ENCODE measurements around the gene PLCB1.
A peak's percentile ranks its signal among the peaks of the same experiment; 100 is the strongest.

Gene PLCB1

GRCh38 chr20:8855315-8855714 lies 723.2 kb downstream of the PLCB1 start:
- no peak for DNase-seq

- no peak for DNase-seq
Observed at GRCh38 chr20:8856668-8857067, 724.6 kb downstream of the PLCB1 start.

DNA sequence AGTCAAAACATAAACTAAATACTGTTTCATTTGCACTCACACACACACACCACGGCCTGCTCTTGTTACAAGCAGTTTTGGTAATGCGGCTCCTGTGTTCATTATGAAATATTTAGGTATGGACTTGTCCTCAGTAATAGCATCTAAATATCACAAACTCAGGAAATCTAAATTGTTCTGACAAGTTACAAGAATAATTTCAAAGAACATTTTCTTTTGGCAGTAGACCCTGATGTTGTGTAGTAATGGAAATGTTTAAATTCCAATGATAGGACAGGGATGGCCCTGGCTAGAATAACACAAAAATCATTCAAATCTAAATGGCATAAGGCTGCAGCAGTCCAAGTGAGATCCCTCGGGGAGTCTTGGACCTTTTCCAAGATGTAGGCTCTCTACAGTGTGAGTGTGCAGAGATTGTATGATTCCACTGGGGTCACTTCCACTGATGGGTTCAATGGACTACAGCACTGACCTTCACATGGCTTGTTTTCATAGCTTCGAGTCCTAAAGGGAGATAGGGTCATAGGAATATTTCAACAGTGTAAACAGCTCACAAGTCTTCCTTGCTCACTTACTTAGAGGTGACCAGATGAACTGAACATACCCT lies 726.2 kb downstream of the PLCB1 start:
- no peak for DNase-seq

DNA sequence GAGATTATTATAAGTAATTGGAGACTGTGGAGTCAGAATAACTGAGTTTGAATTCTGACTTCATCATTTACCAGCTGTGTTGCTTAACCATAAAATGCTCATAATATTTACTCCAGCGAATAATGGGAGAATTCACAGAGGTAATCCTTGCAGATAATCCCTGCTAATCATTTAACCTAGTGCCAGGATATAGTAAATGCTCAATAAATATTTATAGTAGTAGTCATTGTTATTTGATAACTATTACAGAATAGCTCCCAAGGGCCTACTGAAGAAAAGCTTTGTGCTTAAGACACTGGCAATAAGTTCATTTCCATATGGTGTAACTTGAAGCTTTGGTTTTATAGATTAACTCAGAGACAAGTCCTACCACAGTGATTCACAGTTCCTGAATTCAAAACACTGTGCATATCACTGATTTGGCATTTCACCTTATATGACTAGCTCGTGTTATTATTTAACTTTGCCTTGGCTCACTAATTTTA lies 728.0 kb downstream of the PLCB1 start:
- no peak for DNase-seq

DNA sequence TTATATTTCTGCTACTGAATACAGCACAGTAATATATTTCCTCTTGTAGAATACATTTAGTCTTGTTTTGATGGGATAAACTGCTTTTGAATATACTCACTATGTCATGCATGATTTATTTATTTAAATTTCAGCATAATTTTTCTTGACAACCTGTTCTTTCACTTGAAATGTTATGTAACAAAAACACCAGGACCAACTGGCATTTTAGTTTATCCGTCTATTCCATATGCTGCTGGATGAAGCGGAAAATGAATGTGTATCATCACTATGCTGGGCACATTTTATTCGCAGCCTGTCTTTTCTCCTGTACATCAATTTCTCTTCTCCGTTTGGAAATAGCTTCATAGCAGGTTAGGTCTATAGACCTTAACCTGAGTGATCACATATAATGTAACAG lies 730.0 kb downstream of the PLCB1 start:
- no peak for DNase-seq

DNA sequence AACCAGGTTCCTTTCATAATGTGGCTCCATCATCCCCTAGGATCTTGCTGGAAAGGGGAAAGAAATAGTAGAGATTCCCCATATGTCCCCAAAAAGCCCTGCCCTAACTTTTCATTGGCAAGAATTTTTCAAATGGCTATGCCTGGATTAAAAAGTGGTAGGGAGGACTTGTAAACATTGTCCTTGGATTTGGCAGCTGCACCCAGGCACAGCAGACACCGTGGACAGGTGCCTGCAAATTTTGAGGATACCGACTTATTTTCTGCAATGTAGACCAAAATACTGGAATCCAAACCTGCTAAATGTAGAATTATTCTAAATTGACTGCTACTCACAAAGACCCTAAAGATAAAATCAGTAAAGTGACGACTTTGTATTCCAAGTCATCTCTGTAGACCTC lies 733.6 kb downstream of the PLCB1 start:
- DNase-seq = no peak

DNA sequence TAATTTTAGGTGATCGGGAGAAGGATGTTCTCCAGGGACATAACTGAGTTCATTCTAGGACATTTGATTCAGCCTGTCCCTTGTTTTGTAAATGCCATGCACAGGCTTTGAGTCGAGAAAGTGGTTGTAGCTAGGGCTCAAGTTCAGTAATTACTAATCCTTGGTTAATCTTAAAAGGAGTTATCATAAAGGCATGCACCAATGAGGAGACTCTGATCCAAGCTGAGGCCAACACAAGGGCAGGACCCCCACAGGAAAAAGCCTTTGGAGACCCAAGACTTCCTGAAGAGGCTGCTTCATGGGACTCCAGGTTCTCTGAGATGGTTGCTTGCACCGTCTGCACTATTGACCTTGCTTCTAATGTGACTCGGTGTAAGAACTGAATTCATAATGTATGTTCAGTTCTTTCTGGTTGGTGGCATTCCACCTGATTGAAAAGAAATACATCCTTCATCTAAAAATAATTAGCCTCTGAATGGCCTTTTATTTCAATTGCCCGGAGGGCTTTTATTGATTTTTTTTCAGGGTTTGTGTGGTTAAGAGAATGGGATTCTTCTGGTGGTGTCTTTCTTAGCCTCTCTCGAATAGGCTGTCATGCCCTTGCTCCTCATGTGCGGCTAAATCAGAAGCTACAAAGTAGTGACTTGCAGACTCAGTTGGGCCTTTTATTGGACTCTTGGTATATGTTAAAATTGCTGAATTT lies 735.1 kb downstream of the PLCB1 start:
- DNase-seq = no peak

- no peak for DNase-seq
Observed at GRCh38 chr20:8870652-8871051, 738.6 kb downstream of the PLCB1 start.

- DNase-seq = no peak
Observed at GRCh38 chr20:8874437-8874836, 742.4 kb downstream of the PLCB1 start.

DNA sequence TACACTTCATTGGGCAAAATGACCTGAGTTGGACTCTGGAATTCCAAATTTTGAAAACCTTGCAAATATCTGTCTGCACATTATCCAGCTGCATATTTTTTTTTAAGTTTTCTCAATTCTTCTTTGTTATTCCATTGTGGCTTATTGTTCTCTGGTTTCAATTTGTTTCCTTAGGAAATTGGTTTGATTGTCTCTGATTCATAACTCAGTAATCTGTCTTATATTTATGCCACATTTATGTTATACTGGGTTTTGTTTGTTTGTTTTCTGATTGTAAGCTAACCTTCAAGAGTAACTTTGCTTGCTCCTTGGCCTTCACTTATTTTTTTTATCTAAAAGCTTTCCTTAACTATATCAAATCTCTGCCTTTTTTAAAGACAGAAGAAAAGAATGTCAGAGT lies 743.5 kb downstream of the PLCB1 start:
- no peak for DNase-seq

GRCh38 chr20:8876366-8876765 lies 744.3 kb downstream of the PLCB1 start:
- no peak for DNase-seq

DNA sequence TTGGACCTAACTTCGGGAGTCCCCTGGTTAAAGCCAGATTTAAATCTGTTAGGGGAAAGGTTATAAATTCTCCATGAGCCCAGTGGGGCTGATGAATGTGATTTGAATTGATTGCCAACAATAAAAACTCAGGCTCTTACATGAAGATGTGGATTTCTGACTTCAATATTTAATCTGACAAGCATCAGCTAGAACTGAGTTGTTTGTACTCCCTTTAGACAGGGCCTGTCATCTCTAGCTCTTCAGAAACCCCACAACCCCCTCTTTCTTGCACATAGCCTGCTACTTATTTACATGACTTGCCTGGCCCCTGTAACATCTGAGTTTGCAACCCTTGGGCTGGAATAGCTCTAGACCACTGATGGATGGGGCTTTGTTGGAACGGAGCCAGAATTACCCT lies 745.2 kb downstream of the PLCB1 start:
- no peak for DNase-seq

GRCh38 chr20:8879669-8880068 lies 747.6 kb downstream of the PLCB1 start:
- DNase-seq = no peak

DNA sequence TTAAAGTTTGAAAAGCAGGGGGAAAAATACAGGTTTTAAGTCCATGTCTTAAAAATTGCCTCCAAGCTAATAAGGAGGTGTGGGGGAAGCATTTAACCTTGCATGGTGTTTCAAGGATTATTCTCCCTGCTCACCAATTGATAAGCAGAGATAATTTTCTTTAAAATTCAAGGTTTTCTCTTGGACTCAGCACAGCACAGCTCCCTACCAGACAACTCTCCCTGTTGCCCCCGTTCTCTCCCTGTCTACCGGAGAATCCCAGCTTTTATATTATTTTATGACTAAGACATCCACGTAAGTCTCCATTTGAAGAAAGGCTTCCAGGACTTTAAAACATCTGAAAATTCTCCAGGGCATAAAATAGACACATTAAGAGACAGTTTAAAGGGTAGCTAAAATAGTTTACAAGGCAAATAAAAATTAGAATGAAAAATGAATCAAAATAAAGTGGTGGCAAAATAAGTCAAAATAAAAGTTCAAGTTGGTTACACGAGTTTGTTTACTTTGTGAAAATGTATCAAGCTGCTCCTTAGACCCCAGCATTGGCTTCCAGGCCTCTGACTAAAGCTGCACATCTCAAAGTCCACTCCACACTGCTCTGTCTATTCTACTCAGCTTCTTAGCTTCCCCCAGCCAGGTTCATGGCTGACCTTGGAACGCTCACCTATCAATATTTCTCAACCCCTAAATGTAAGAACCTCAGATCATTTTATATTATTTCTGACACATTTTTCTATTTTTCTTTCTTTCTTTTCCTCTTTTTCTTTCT lies 748.2 kb downstream of the PLCB1 start:
- no peak for DNase-seq

GRCh38 chr20:8891039-8891438 lies 759.0 kb downstream of the PLCB1 start:
- DNase-seq = no peak

- DNase-seq = no peak
Observed at GRCh38 chr20:8895472-8895871, 763.4 kb downstream of the PLCB1 start.

DNA sequence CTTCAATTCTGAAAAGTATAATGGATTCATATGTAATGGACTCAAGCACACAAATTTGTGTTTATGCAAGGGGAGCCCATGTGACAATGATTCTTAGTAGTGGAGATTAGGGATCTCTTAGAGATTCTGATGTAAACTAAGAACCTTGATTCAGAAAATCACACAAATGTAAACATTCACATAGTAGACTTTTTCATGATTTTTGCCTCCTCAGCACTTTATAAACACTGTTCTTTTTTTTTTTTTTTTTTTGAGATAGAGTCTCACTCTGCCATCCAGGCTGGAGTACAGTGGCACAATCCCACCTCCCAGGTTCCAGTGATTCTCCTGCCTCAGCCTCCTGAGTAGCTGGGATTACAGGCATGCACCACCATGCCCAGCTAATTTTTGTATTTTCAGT lies 766.8 kb downstream of the PLCB1 start:
- DNase-seq = no peak

DNA sequence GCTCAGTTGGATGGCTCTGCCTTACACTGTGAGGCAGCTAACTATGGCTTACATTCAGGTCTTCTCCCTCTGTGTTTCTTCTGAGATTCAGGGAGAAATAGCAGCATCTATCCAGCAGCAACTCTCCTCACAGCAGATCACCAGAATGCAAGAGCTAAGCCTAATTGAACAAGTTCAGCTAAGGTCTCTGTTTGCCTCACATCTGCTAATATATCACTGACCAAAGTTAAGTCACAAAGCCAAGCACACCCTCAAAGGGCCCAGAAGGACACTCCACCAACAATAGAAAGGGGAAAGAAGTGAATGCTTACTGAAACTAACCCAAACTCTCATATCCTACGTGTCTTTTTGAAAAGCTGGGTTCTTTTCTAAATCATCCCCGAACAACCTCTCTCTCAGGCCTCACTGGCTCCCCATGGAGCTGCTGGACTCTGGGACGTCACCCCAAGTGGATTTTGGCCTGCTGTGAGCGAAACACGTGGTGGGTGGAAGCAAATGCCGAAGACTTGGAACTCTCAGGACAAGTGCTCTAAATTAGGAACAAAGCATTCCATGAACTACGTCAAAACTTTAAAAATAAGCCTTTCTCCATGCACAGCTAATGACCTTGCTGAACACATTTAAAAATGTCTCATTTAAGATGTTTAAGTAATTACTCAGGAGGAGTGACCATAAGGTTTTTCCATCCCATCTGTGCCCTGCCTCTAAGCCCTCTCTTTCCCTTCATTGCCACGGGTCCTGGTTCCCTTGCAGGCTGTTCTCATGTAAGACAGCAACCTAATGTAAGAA lies 769.4 kb downstream of the PLCB1 start:
- no peak for DNase-seq

DNA sequence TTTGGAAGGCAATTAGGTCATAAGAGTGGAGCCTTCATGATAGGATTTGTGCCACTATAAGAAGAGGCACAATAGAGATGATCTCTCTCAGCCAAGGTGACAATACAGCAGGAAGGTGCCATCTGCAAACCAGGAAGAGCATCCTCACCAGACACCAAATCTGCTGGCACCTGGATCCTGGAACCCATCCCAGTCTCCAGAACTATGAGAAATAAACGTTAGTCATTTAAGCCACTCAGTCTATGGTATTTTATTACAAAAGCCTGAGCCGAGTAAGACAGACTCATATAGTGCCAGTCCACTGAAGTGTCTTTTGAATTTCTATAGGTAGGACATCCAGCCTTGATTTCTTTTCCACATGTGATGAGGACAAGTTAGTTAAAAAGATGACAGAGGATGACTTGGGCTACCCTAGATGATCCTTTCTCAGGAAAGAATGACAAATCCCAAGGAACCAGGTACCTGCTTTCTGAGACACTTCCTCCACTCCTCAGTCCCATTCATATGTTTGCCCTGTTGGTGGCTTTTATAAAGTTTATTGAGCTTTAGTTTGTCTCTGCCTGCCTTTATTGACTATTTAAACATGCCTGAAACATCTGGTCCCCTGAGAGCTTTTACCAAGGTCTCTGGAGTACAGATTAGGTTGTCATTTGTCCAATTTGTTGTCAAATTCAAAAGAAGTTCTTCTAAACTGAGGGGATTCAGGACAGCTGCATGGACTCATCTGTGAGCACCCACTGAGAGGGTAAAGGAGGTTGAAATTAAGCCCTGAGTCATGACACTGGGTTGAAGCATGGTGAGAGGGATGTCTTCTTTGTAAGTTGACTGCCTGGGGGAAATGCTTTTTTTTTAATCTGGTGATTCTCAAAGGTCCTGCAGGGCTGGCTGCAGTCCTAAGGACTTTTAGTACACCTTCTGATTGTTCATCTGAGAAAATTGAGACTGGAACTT lies 771.9 kb downstream of the PLCB1 start:
- no peak for DNase-seq

DNA sequence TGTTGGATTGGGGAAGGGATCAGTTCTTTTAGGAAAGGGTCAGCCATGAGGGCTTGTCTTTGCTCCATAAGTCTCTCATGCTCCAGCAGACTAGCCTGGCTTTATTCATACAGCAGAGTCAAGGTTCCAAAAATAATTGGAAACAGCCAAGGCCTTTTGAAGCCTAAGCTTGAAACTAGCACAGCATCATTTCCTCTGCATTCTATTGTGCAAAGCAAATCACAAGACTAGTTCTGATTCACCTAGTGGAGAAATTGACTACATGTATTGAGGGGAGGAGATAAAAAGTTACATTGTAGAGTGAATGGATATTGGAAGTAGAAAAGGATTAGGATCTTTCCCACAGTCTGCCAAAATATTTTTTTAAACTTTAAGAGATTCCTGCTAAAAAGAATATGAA lies 777.5 kb downstream of the PLCB1 start:
- no peak for DNase-seq

DNA sequence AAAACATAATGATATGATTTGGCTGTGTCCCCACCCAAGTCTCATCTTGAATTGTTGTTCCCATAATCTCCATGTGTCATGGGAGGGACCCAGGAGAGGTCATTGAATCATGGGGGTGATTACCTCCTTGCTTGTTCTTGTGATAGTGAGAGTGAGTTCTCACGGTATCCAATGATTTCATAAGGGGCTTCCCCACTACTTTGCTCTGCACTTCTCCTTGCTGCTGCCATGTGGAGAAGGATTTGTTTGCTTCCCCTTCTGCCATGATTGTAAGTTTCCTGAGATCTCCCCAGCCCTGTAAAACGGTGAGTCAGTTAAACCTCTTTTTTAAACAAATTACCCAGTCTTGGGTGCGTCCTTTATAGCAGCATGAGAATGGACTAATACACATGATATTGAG lies 780.0 kb downstream of the PLCB1 start:
- no peak for DNase-seq

DNA sequence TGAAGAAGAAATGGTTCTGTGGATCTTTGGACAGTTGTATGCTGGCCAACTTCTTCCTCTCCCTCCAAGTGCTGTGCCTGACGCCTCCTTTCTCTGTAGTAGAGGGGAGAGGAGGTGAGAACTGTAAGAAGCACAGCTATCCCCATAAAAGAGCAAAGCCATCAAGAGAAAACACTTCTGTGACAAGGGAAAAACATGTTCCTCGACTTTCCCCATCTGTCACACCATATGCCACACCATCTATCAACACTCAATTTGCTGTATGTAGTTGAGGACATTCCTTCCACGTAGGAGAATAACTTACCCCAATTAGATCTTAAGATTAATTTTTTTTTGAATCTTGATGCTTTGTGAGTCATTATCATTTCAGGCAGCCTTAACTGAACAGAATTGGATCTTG lies 780.7 kb downstream of the PLCB1 start:
- peak; percentile 24 to 35 for DNase-seq
